ENCODE data around the gene CDCP2. TPM values are rescaled to one million over a fixed set of nuclear protein-coding genes. Genes with fewer than 3 reads are reported as not detected.

The CDCP2 gene
- total and polyA plus RNA-seq, 3 experiments from 2014 or later, result not detected

Other genes starting within 250 kb of the CDCP2 start
- 10 to 100 TPM; 57.2 to 57.8 TPM for gene IFT25, start 207.3 kb downstream of the CDCP2 start, total RNA-seq
- gene IFT25, start 207.3 kb downstream of the CDCP2 start, polyA plus RNA-seq, result 59.9 TPM
- gene LRRC42, start 206.7 kb downstream of the CDCP2 start, total RNA-seq, result 10 to 100 TPM; 23.6 to 25.7 TPM
- gene LRRC42, start 206.7 kb downstream of the CDCP2 start, polyA plus RNA-seq, result 8.3 TPM
- not detected for gene LDLRAD1, start 134.8 kb downstream of the CDCP2 start, total RNA-seq
- not detected for gene LDLRAD1, start 134.8 kb downstream of the CDCP2 start, polyA plus RNA-seq
- 100 to 1,000 TPM; 140 to 149 TPM for gene TMEM59, start 99.8 kb downstream of the CDCP2 start, total RNA-seq
- 580 TPM for gene TMEM59, start 99.8 kb downstream of the CDCP2 start, polyA plus RNA-seq
- gene TCEANC2, start 99.4 kb downstream of the CDCP2 start, total RNA-seq, result 10 to 100 TPM; 10.9 to 11.4 TPM
- 6.1 TPM for gene TCEANC2, start 99.4 kb downstream of the CDCP2 start, polyA plus RNA-seq
- 10 to 100 TPM; 11.8 to 13.9 TPM for gene CYB5RL, start 47.0 kb upstream of the CDCP2 start, total RNA-seq
- gene CYB5RL, start 47.0 kb upstream of the CDCP2 start, polyA plus RNA-seq, result 3.7 TPM
- 100 to 1,000 TPM; 226 to 229 TPM for gene MRPL37, start 47.2 kb upstream of the CDCP2 start, total RNA-seq
- 58.8 TPM for gene MRPL37, start 47.2 kb upstream of the CDCP2 start, polyA plus RNA-seq

Measured in CD8-positive, alpha-beta memory T cell (primary cell).